SK-N-SH treated with all-trans-retinoic acid at 6 μM for 48 hours (cell line): ENCODE data around the gene UBASH3A.

ENCODE experiments used
- ATAC-seq: fragments of 200-7000 bp; cut with Tn5 transposase; 3 replicates; pipeline ENCODE4 v1.9.1; 2020; ENCODE audit warnings: mild to moderate bottlenecking, moderate library complexity
- ARNTL ChIP-seq: fragments of 450-650 bp; formaldehyde crosslinking; IDR thresholded peaks from 2 replicates; pipeline ENCODE4 v1.5.0; 2020; ENCODE audit warnings: low read depth, mild to moderate bottlenecking, moderate library complexity, borderline replicate concordance
- CREB5 ChIP-seq: fragments of 250-450 bp; sonication (Bioruptor Pico); IDR thresholded peaks from 2 replicates; pipeline ENCODE4 v1.5.1; 2020; ENCODE audit warnings: low read depth, mild to moderate bottlenecking, moderate library complexity
- CSDC2 ChIP-seq: fragments of 250-450 bp; sonication (Bioruptor Pico); IDR thresholded peaks from 2 replicates; pipeline ENCODE4 v1.5.0; 2020; ENCODE audit warnings: mild to moderate bottlenecking, moderate library complexity
- CSRNP3 ChIP-seq: fragments of 250-450 bp; sonication (Bioruptor Pico); IDR thresholded peaks from 2 replicates; pipeline ENCODE4 v1.5.1; 2021; ENCODE audit warnings: mild to moderate bottlenecking, moderate library complexity
- GLIS3 ChIP-seq: fragments of 250-450 bp; sonication (Bioruptor Pico); IDR thresholded peaks from 2 replicates; pipeline ENCODE4 v1.5.0; 2020; ENCODE audit warnings: mild to moderate bottlenecking, moderate library complexity
- ISL1 ChIP-seq: fragments of 250-450 bp; sonication (Bioruptor Pico); IDR thresholded peaks from 2 replicates; pipeline ENCODE4 v2.1.2; 2022; ENCODE audit warnings: mild to moderate bottlenecking, moderate library complexity
- OSR1 ChIP-seq: fragments of 250-450 bp; sonication (Bioruptor Pico); IDR thresholded peaks from 2 replicates; pipeline ENCODE4 v1.8.0; 2022; ENCODE audit warnings: moderate library complexity, mild to moderate bottlenecking, inconsistent platforms
- PATZ1 ChIP-seq: fragments of 250-450 bp; sonication (Bioruptor Pico); IDR thresholded peaks from 2 replicates; pipeline ENCODE4 v1.8.0; 2020; ENCODE audit warnings: mild to moderate bottlenecking, moderate library complexity, borderline replicate concordance
- POU6F1 ChIP-seq: fragments of 250-450 bp; sonication (Bioruptor Pico); IDR thresholded peaks from 2 replicates; pipeline ENCODE4 v1.8.0; 2021; ENCODE audit warnings: low read depth, mild to moderate bottlenecking, moderate library complexity, borderline replicate concordance
- PPARA ChIP-seq: fragments of 250-450 bp; sonication (Bioruptor Pico); IDR thresholded peaks from 2 replicates; pipeline ENCODE4 v1.5.0; 2020; ENCODE audit warnings: mild to moderate bottlenecking, borderline replicate concordance
- RARB ChIP-seq: fragments of 250-450 bp; sonication (Bioruptor Pico); IDR thresholded peaks from 2 replicates; pipeline ENCODE4 v1.8.0; 2021; ENCODE audit warnings: mild to moderate bottlenecking, moderate library complexity
- TCF4 ChIP-seq: fragments of 250-450 bp; sonication (Bioruptor Pico); IDR thresholded peaks from 2 replicates; pipeline ENCODE4 v1.8.0; 2021; ENCODE audit warnings: mild to moderate bottlenecking, moderate library complexity, borderline replicate concordance
- TOX ChIP-seq: fragments of 250-450 bp; sonication (Bioruptor Pico); IDR thresholded peaks from 2 replicates; pipeline ENCODE4 v1.8.0; 2021; ENCODE audit warnings: mild to moderate bottlenecking, moderate library complexity, borderline replicate concordance
- TSHZ2 ChIP-seq: fragments of 250-450 bp; sonication (Bioruptor Pico); IDR thresholded peaks from 2 replicates; pipeline ENCODE4 v1.5.0; 2020; ENCODE audit warnings: mild to moderate bottlenecking, moderate library complexity
- ZFP3 ChIP-seq: fragments of 250-450 bp; sonication (Bioruptor Pico); IDR thresholded peaks from 2 replicates; pipeline ENCODE4 v1.5.0; 2020; ENCODE audit warnings: mild to moderate bottlenecking, moderate library complexity
- ZFP30 ChIP-seq: fragments of 450-650 bp; formaldehyde crosslinking; IDR thresholded peaks from 2 replicates; pipeline ENCODE4 v1.5.0; 2022; ENCODE audit warnings: mild to moderate bottlenecking, moderate library complexity
- ZNF565 ChIP-seq: fragments of 450-650 bp; formaldehyde crosslinking; conservative IDR thresholded peaks from 2 replicates; pipeline ENCODE4 v1.5.0; 2020; ENCODE audit warnings: low read depth, mild to moderate bottlenecking, moderate library complexity
- ZNF70 ChIP-seq: fragments of 450-650 bp; formaldehyde crosslinking; IDR thresholded peaks from 2 replicates; pipeline ENCODE4 v1.5.0; 2020; ENCODE audit warnings: mild to moderate bottlenecking, moderate library complexity
- ZNF8 ChIP-seq: fragments of 450-650 bp; formaldehyde crosslinking; IDR thresholded peaks from 2 replicates; pipeline ENCODE4 v1.5.0; 2020; ENCODE audit warnings: mild to moderate bottlenecking, moderate library complexity

The UBASH3A gene

GRCh38 chr21:42421018-42421793 is 17.5 kb downstream of the UBASH3A start:
- TF ChIP-seq OSR1 (CRISPR knock-in tag) (no peak), ZFP30 (no peak), PATZ1 (no peak), ISL1 (CRISPR knock-in tag) (no peak), RARB (no peak), TSHZ2 (CRISPR knock-in tag) (no peak), CSDC2 (no peak), CSRNP3 (CRISPR knock-in tag) (no peak), ZNF565 (CRISPR knock-in tag) (no peak), GLIS3 (CRISPR knock-in tag) (no peak)
- no peak for ATAC-seq

- ATAC-seq = no peak
- TF ChIP-seq CSDC2 (no peak), ZFP30 (no peak), ZNF70 (CRISPR knock-in tag) (no peak), PATZ1 (no peak), CSRNP3 (CRISPR knock-in tag) (no peak), CREB5 (CRISPR knock-in tag) (no peak), TCF4 (CRISPR knock-in tag) (no peak), ARNTL (CRISPR knock-in tag) (no peak)
- TF ChIP-seq, all 23 proteins: peak for 0
These were observed 19.5 kb downstream of the UBASH3A start for GRCh38 chr21:42423197-42423675.

GRCh38 chr21:42423685-42424084 is 20.0 kb downstream of the UBASH3A start:
- no peak for TF ChIP-seq TOX (CRISPR knock-in tag)
- no peak for TF ChIP-seq POU6F1 (CRISPR knock-in tag)
- TF ChIP-seq ARNTL (CRISPR knock-in tag) = no peak
- no peak for TF ChIP-seq GLIS3 (CRISPR knock-in tag)
- TF ChIP-seq ZNF8 (CRISPR knock-in tag) = no peak
- no peak for TF ChIP-seq ZFP3
- TF ChIP-seq CSRNP3 (CRISPR knock-in tag) = no peak
- no peak for TF ChIP-seq PATZ1
- no peak for TF ChIP-seq PPARA (CRISPR knock-in tag)
- no peak for TF ChIP-seq OSR1 (CRISPR knock-in tag)
- TF ChIP-seq CSDC2 = no peak
- TF ChIP-seq ZNF70 (CRISPR knock-in tag) = no peak
- no peak for ATAC-seq
